Activated naive CD8-positive, alpha-beta T cell treated with anti-CD3 and anti-CD28 coated beads, Interleukin-2, amount 10 ng/mL, durations not matched to agents 7 days and 5 days (primary cell): ENCODE data around the gene HEY2. TPM values are rescaled to one million over a fixed set of nuclear protein-coding genes. Genes with fewer than 3 reads are reported as not detected.

ENCODE experiments used
- ATAC-seq: fragments of 150-1000 bp; cut with Tn5 transposase; one replicate; pipeline ENCODE4 v1.10.0; 2021; ENCODE audit warnings: low read depth, moderate library complexity
- POLR2A ChIA-PET: fragments of 350-600 bp; sonication (Branson Sonifier 250); formaldehyde crosslinking; loops from one replicate; lab custom pipeline; 2021; ENCODE audit warnings: antibody characterized with exemption; lab: Charles Lee
- DNase-seq: peaks from one replicate; pipeline ENCODE4 v3.0.0; 2021
- H3K27ac Mint-ChIP-seq: one replicate; pipeline ENCODE4 v1.8.0; 2022; ENCODE audit warnings: mild to moderate bottlenecking, mixed read lengths
- H3K27me3 Mint-ChIP-seq: one replicate; pipeline ENCODE4 v1.8.0; 2022; ENCODE audit warnings: mild to moderate bottlenecking, moderate library complexity, mixed read lengths
- H3K36me3 Mint-ChIP-seq: one replicate; pipeline ENCODE4 v1.8.0; 2021; ENCODE audit warnings: mild to moderate bottlenecking, mixed read lengths
- H3K4me1 Mint-ChIP-seq: one replicate; pipeline ENCODE4 v1.8.0; 2021; ENCODE audit warnings: mixed read lengths
- H3K4me3 Mint-ChIP-seq: one replicate; pipeline ENCODE4 v1.8.0; 2022; ENCODE audit warnings: mild to moderate bottlenecking, moderate library complexity, mixed read lengths
- H3K9me3 Mint-ChIP-seq: one replicate; pipeline ENCODE4 v1.8.0; 2021; ENCODE audit warnings: mixed read lengths
- total RNA-seq, 2 experiments: library from RNA; stranded (reverse); gene quantifications; one replicate each; pipeline ENCODE4 v1.2.3, GENCODE V29; 2021

Gene HEY2
- total RNA-seq, 2 experiments from 2014 or later: 0.11 to 0.22 TPM

- H3K27me3 Mint-ChIP-seq: peaks cover 33% of the 10 kb centered on the region
- no peak overlapping the region for H3K27ac Mint-ChIP-seq
- no peaks in the 10 kb centered on the region for H3K36me3 Mint-ChIP-seq
- H3K9me3 Mint-ChIP-seq: no peaks in the 10 kb centered on the region
- no peaks in the 10 kb centered on the region for H3K4me1 Mint-ChIP-seq
- H3K4me3 Mint-ChIP-seq: no peak overlapping the region
- DNase-seq (no peak), ATAC-seq (no peak)
- POLR2A ChIA-PET: no interaction called here
Observed at GRCh38 chr6:125732398-125732797, 17.0 kb upstream of the HEY2 start.

DNA sequence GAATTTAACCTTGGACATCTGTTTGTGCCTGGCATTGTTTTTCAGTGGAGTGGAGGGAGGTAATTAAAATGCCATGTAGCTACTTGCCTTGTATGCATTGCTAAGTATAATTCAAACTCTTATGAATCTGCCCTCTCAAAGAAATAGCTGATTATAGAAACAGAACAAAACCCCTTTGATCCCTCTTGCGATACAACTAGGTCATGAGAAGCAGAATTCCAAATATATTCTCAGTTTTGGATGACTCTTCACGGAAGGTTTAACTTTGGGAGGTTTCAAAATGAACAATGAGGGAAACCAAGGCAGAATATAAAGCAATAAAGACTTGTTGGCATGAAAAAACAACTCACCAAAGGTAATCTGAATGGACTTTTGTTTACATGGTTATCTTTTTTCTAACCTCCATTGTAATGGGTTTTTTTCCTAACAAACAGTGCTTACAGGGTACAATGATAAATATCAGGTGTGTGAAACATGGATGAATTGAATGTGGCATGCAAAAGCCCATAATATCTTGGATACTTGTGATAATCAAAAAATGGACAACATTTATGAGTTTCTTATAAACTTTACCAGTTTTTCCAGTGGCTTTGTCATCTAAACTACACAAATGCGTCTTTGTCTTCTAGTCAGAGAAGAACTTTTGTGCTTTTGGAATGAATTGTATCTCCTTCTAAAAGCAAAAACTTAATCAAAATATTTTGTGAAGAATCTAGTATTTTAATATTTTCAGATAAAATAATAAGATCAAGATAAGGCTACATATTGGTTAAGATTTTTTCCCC lies 15.7 kb upstream of the HEY2 start:
- Mint-ChIP-seq H3K9me3 (no peaks in the 10 kb centered on the region), H3K4me3 (no peak overlapping the region), H3K27ac (no peak overlapping the region), H3K4me1 (no peaks in the 10 kb centered on the region), H3K27me3 (peaks cover 28% of the 10 kb centered on the region), H3K36me3 (no peaks in the 10 kb centered on the region)
- DNase-seq (no peak), ATAC-seq (no peak)
- POLR2A ChIA-PET: no interaction called here

GRCh38 chr6:125738276-125738675 lies 11.2 kb upstream of the HEY2 start:
- Mint-ChIP-seq H3K9me3 (no peaks in the 10 kb centered on the region), H3K27me3 (peaks cover 17% of the 10 kb centered on the region), H3K36me3 (no peaks in the 10 kb centered on the region), H3K4me1 (no peaks in the 10 kb centered on the region), H3K27ac (no peak overlapping the region), H3K4me3 (no peak overlapping the region)
- POLR2A ChIA-PET: no interaction called here
- DNase-seq (no peak), ATAC-seq (no peak)

- DNase-seq: no peak
- peaks cover 19% of the 10 kb centered on the region for H3K27me3 Mint-ChIP-seq
Observed at GRCh38 chr6:125739364-125739763, 10.1 kb upstream of the HEY2 start.

DNA sequence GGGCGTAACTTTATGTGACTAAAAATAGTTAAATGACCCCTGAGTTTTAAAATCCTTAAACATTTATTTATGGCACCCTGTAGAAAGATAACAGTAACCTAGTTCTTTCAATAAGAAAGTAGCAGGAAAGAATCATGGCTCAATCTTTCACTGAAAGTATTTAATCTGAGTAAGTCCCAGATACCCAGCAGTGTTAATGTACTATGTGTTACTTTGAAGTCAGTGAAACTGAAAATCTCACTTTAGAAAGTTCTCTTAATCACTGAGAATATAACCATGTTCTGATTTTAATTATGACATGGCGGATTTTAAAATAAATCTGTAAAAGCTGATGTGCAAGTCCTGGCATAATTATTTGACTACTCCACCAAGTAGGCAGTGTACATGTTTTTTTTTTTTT lies 8.1 kb upstream of the HEY2 start:
- POLR2A ChIA-PET: interaction anchor here (0.7 kb wide), 1 partner anchor 581 kb away, joined by 4 read pairs; no protein-coding TSS in a partner anchor
- Mint-ChIP-seq H3K36me3 (no peaks in the 10 kb centered on the region), H3K27me3 (peaks cover 31% of the 10 kb centered on the region), H3K27ac (no peak overlapping the region), H3K4me1 (peaks cover 2% of the 10 kb centered on the region), H3K9me3 (no peaks in the 10 kb centered on the region), H3K4me3 (no peak overlapping the region)
- no peak for DNase-seq
- ATAC-seq: no peak

More at GRCh38 chr6:125739364-125739763, 10.1 kb upstream of the HEY2 start:
- no peaks in the 10 kb centered on the region for H3K36me3 Mint-ChIP-seq
- no peak for ATAC-seq
- H3K4me1 Mint-ChIP-seq: no peaks in the 10 kb centered on the region
- no peaks in the 10 kb centered on the region for H3K9me3 Mint-ChIP-seq
- POLR2A ChIA-PET: no interaction called here
- H3K27ac Mint-ChIP-seq: no peak overlapping the region
- H3K4me3 Mint-ChIP-seq: no peak overlapping the region

- Mint-ChIP-seq H3K27me3 (peaks cover 37% of the 10 kb centered on the region), H3K4me1 (peaks cover 7% of the 10 kb centered on the region), H3K27ac (no peak overlapping the region), H3K36me3 (no peaks in the 10 kb centered on the region), H3K9me3 (no peaks in the 10 kb centered on the region), H3K4me3 (no peak overlapping the region)
- POLR2A ChIA-PET: interaction anchor here (0.7 kb wide), 1 partner anchor 582 kb away, joined by 4 read pairs; no protein-coding TSS in a partner anchor
- ATAC-seq: no peak
- no peak for DNase-seq
Observed at GRCh38 chr6:125742024-125742423, 7.4 kb upstream of the HEY2 start.

- H3K27me3 Mint-ChIP-seq: peaks cover 34% of the 10 kb centered on the region
- no peak overlapping the region for H3K4me3 Mint-ChIP-seq
- H3K36me3 Mint-ChIP-seq: no peaks in the 10 kb centered on the region
- POLR2A ChIA-PET: no interaction called here
- H3K27ac Mint-ChIP-seq: no peak overlapping the region
- H3K4me1 Mint-ChIP-seq: peaks cover 7% of the 10 kb centered on the region
- H3K9me3 Mint-ChIP-seq: no peaks in the 10 kb centered on the region
- no peak for ATAC-seq
- no peak for DNase-seq
Observed at GRCh38 chr6:125742464-125743120, 6.8 kb upstream of the HEY2 start.

DNA sequence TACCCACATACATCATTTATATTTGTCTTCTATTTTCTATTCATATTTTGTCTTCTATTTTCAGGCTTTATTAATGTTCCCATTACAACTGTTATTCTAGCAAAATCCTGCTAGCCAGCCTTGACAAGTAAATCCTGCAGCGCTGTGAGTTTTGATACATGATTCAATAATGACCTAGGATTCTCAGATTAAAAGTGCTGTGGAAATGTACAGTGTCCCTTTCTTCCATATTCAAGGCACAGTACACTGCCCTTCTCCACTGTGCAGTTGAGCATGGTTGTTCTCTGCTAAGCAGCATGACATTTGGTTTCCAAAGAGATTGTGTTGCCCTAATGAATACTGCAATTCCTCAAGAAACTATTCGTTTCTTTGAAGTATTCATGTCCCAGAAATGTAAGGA lies 5.8 kb upstream of the HEY2 start:
- no peak overlapping the region for H3K4me3 Mint-ChIP-seq
- H3K27me3 Mint-ChIP-seq: peaks cover 36% of the 10 kb centered on the region
- DNase-seq (no peak), ATAC-seq (no peak)
- peaks cover 11% of the 10 kb centered on the region for H3K4me1 Mint-ChIP-seq
- POLR2A ChIA-PET: no interaction called here
- H3K27ac Mint-ChIP-seq: no peak overlapping the region
- H3K9me3 Mint-ChIP-seq: no peaks in the 10 kb centered on the region
- H3K36me3 Mint-ChIP-seq: no peaks in the 10 kb centered on the region

DNA sequence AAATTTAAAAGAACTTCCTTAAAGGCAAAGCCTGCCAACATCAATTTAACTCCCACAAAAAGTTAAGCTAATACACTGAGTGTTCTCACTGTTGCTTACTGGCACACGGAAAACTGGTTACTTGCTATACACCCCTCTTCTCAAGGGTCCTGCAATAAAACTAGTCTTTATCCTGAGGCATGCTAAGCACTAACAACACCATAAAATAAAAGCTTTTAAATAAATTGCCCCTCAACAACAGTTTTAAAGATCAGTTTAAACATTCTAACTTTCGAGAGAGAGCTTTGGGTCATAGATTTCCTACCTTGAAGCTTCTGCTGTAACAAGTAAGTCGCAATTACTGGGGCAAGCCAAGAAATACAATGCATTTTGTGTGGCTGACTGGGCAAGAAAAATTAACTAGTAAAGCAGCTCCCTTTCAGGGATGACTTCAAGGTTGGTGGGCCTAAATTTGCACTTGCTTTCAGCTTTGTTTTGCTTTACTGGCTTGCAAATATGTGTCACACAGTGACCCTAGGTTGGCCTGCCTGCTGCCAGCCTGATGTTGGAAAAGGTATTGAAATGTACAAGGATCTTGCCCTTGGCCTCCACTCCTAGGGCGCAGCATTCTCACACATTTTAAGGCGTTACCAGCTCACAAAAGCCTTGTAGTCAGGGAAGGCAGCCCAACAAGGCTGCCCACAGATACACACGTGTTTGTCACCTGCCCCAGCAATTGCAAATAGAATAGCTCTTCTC lies 4.0 kb upstream of the HEY2 start:
- Mint-ChIP-seq H3K4me3 (no peak overlapping the region), H3K4me1 (peaks cover 21% of the 10 kb centered on the region), H3K27me3 (peaks cover 47% of the 10 kb centered on the region), H3K9me3 (no peaks in the 10 kb centered on the region), H3K36me3 (no peaks in the 10 kb centered on the region), H3K27ac (no peak overlapping the region)
- DNase-seq: no peak
- POLR2A ChIA-PET: no interaction called here
- ATAC-seq: no peak

DNA sequence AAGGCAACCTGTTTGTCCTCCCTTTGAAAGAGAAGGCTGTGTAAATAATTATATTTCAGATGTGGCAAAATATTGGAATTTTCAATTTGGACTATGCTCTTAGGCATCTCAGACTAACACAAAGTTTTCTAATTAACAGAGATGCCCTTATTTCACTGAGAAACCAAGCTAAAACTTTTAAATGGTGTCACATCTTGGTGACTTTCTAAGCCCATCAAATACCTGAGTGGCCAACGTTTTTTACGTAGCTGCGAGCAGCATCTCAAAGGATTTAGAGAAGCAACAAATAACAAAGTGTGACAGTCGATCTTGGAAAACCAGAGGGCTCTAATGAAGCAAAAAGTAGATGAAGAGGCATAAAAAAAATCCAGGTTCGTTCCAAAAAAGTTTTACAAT lies 3.4 kb upstream of the HEY2 start:
- no peak overlapping the region for H3K27ac Mint-ChIP-seq
- DNase-seq (no peak), ATAC-seq (no peak)
- H3K27me3 Mint-ChIP-seq: peaks cover 50% of the 10 kb centered on the region
- no peaks in the 10 kb centered on the region for H3K9me3 Mint-ChIP-seq
- peaks cover 24% of the 10 kb centered on the region for H3K4me1 Mint-ChIP-seq
- peak overlapping the region; percentile 87 for H3K4me3 Mint-ChIP-seq
- no peaks in the 10 kb centered on the region for H3K36me3 Mint-ChIP-seq
- POLR2A ChIA-PET: no interaction called here

GRCh38 chr6:125746731-125747588 lies 2.5 kb upstream of the HEY2 start:
- Mint-ChIP-seq H3K27ac (peak overlapping the region; percentile 70), H3K36me3 (no peaks in the 10 kb centered on the region), H3K4me3 (peak overlapping the region; percentile 87), H3K4me1 (peaks cover 24% of the 10 kb centered on the region), H3K9me3 (no peaks in the 10 kb centered on the region), H3K27me3 (peaks cover 59% of the 10 kb centered on the region)
- ATAC-seq (peak; percentile 57), DNase-seq (peak; percentile 56)
- POLR2A ChIA-PET: interaction anchor here (1.2 to 2.0 kb wide), 2 partner anchors 34 to 43 kb away, joined by 5 to 11 read pairs; partner anchors contain the start of gene NCOA7

- peaks cover 61% of the 10 kb centered on the region for H3K27me3 Mint-ChIP-seq
- peak overlapping the region; percentile 87 for H3K4me3 Mint-ChIP-seq
- POLR2A ChIA-PET: interaction anchor here (1.2 to 2.0 kb wide), 2 partner anchors 34 to 43 kb away, joined by 5 to 11 read pairs; partner anchors contain the start of gene NCOA7
- peaks cover 24% of the 10 kb centered on the region for H3K4me1 Mint-ChIP-seq
- DNase-seq: peak; percentile 58
- H3K36me3 Mint-ChIP-seq: no peaks in the 10 kb centered on the region
- peak overlapping the region; percentile 50 for H3K27ac Mint-ChIP-seq
- ATAC-seq: peak; percentile 6
- H3K9me3 Mint-ChIP-seq: no peaks in the 10 kb centered on the region
Observed at GRCh38 chr6:125747589-125748405, 1.6 kb upstream of the HEY2 start.
